ENCODE measurements around the gene CLSTN2. TPM values are rescaled to one million over a fixed set of nuclear protein-coding genes. Genes with fewer than 3 reads are reported as not detected.

The CLSTN2 gene
- total RNA-seq, 1 experiment from 2014 or later: 0.68 TPM

- H3K4ac ChIP-seq (ENCODE audit: low read depth, low read length): no peak overlapping the region
- H3K4me2 ChIP-seq (ENCODE audit: insufficient read depth, insufficient read length, low read length): no peak overlapping the region
- TF ChIP-seq CTCF (conservative IDR thresholded peaks at IDR 0.05): no peak
- no peak overlapping the region for H2BK5ac ChIP-seq (ENCODE audit: insufficient read length, low read length)
- no peak overlapping the region for H2BK12ac ChIP-seq (ENCODE audit: insufficient read length, low read depth, low read length)
- H3K36me3 Mint-ChIP-seq (ENCODE audit: insufficient read depth in 1 of 3, low read depth in 3 of 3): peaks cover 2 to 27% (median 5%) of the 10 kb centered on the region in 3 experiments; a peak in 5 of 7 replicates
- peaks cover 5% of the 10 kb centered on the region for H3K27me3 Mint-ChIP-seq (ENCODE audit: low read depth)
- H4K5ac ChIP-seq (ENCODE audit: insufficient read length, low read depth, low read length): no peak overlapping the region
- H3K9me3 ChIP-seq (ENCODE audit: control insufficient read depth, low read depth, low read length): no peaks in the 10 kb centered on the region
- no peak overlapping the region; a peak in 1 of 7 replicates for H3K27ac Mint-ChIP-seq
- no peaks in the 10 kb centered on the region for H3K4me1 ChIP-seq (ENCODE audit: insufficient read depth, low read length)
- H3T11ph ChIP-seq (ENCODE audit: low read length): no peak overlapping the region
- peaks cover 18% of the 10 kb centered on the region in 2 experiments for H3K4me1 Mint-ChIP-seq
- no peak overlapping the region for H3K56ac ChIP-seq (ENCODE audit: insufficient read length, low read depth, low read length)
- no peaks in the 10 kb centered on the region for H3K79me2 ChIP-seq (ENCODE audit: insufficient read depth, low read length)
- H3K18ac ChIP-seq (ENCODE audit: insufficient read length, low read depth, low read length): no peak overlapping the region
- H2BK15ac ChIP-seq (ENCODE audit: low read depth, low read length): no peak overlapping the region
- no CpG with 5 or more reads among the region's 1 CpG for WGBS (ENCODE audit: extremely low coverage, insufficient read length, low lambda C conversion rate)
- no peak overlapping the region for H2AFZ ChIP-seq (ENCODE audit: low read length)
- H3K27me3 ChIP-seq (ENCODE audit: insufficient read depth, low read length): no peaks in the 10 kb centered on the region
- DNase-seq: no peak
- H2BK20ac ChIP-seq (ENCODE audit: low read depth, low read length, poor library complexity, severe bottlenecking): no peak overlapping the region
- H4K20me1 ChIP-seq (ENCODE audit: control insufficient read depth, insufficient read depth, insufficient read length): no peaks in the 10 kb centered on the region
- no peak overlapping the region for H3K14ac ChIP-seq (ENCODE audit: insufficient read depth, low read length)
- H2BK120ac ChIP-seq (ENCODE audit: low read depth, low read length, poor library complexity, severe bottlenecking): no peak overlapping the region
- H3K27ac ChIP-seq (ENCODE audit: insufficient read length, low read depth, low read length): no peak overlapping the region
- H4K91ac ChIP-seq (ENCODE audit: insufficient read length, low read depth, low read length): no peak overlapping the region
- no peak overlapping the region for H4K8ac ChIP-seq (replicated peaks; ENCODE audit: insufficient read length, low read depth, low read length)
- no peak overlapping the region for H3K9ac ChIP-seq (ENCODE audit: extremely low read depth, insufficient read length, low read length)
- no peaks in the 10 kb centered on the region for H3K79me1 ChIP-seq (ENCODE audit: insufficient read depth, low read depth, low read length, poor library complexity, severe bottlenecking)
- peaks cover 12 to 16% of the 10 kb centered on the region in 2 experiments for H3K9me3 Mint-ChIP-seq
- H3K23ac ChIP-seq (ENCODE audit: insufficient read length, low read depth, low read length): no peak overlapping the region
- no peak overlapping the region for H2AK5ac ChIP-seq (ENCODE audit: insufficient read length, low read length)
- no peaks in the 10 kb centered on the region for H3K23me2 ChIP-seq (ENCODE audit: insufficient read length, low read depth, low read length, poor library complexity, severe bottlenecking)
- no peak overlapping the region for H3K4me3 Mint-ChIP-seq
Observed at GRCh38 chr3:140523600-140523999, 588.6 kb downstream of the CLSTN2 start.

All from H9 (cell line).